ENCODE measurements around the gene SLC22A12. TPM values are rescaled to one million over a fixed set of nuclear protein-coding genes. Genes with fewer than 3 reads are reported as not detected.

The SLC22A12 gene
- total and polyA plus RNA-seq, 2 donors (not counting 3 experiments of a cell fraction or from before 2014, with no cell fraction given): not detected

GRCh38 chr11:64606796-64607380, 15.9 kb downstream of the SLC22A12 start:
- ChIA-PET POLR2A (no interaction called here), CTCF (no interaction called here)
- Histone ChIP-seq H3K27me3 (ENCODE audit: control insufficient read depth in 2 of 2, insufficient read depth in 2 of 2, low read length in 2 of 2) (peaks cover 9 to 15% of the 10 kb centered on the region in 2 experiments), H3K79me2 (ENCODE audit: control insufficient read depth, insufficient read depth, low read length) (no peaks in the 10 kb centered on the region), H3K4me1 (ENCODE audit: control insufficient read depth, extremely low read depth, insufficient read depth, low read length) (no peaks in the 10 kb centered on the region), H3K9me1 (replicated peaks; ENCODE audit: control insufficient read depth, extremely low read depth, insufficient read depth, low read length) (no peaks in the 10 kb centered on the region), H3K4me3 (replicated peaks in 1 of 3; ENCODE audit: insufficient read depth in 1 of 3, low read depth in 1 of 3, low read length in 3 of 3) (no peak overlapping the region), H4K20me1 (replicated peaks; ENCODE audit: control insufficient read depth, extremely low read depth, insufficient read depth, low read length) (no peaks in the 10 kb centered on the region), H2AFZ (ENCODE audit: low read depth, low read length) (no peak overlapping the region), H3K4me2 (ENCODE audit: insufficient read depth, low read length) (no peak overlapping the region), H3K9ac (replicated peaks; ENCODE audit: extremely low read depth, insufficient read depth, low read length) (no peak overlapping the region), H3K9me3 (replicated peaks; ENCODE audit: control insufficient read depth, insufficient read depth, low read length) (no peaks in the 10 kb centered on the region), H3K36me3 (ENCODE audit: control insufficient read depth in 2 of 2, extremely low read depth in 1 of 2, insufficient read depth in 2 of 2, low read length in 2 of 2) (no peaks in the 10 kb centered on the region), H3K27ac (ENCODE audit: insufficient read depth, low read depth, low read length) (no peak overlapping the region)
- FAIRE-seq (no peak), DNase-seq (ENCODE audit: low read depth, low spot score) (no peak)
- no peak for TF ChIP-seq POLR2A (IDR thresholded peaks at IDR 0.05; ENCODE audit: low read depth, low read length)
- TF ChIP-seq EZH2 (IDR thresholded peaks at IDR 0.05; ENCODE audit: borderline replicate concordance, low read depth, low read length, severe bottlenecking): no peak
- TF ChIP-seq FOS (IDR thresholded peaks at IDR 0.05; ENCODE audit: borderline replicate concordance, insufficient read depth, low read length): no peak
- no peak for TF ChIP-seq POLR2AphosphoS5 (IDR thresholded peaks at IDR 0.05; ENCODE audit: insufficient read depth, low read depth, low read length)
- no peak for TF ChIP-seq MYC (IDR thresholded peaks at IDR 0.05; ENCODE audit: low read depth, low read length)
- TF ChIP-seq MAX (IDR thresholded peaks at IDR 0.05; ENCODE audit: insufficient read depth, insufficient read length): no peak
- no peak for TF ChIP-seq GATA2 (IDR thresholded peaks at IDR 0.05; ENCODE audit: insufficient read depth, insufficient read length, low read depth, low read length)
- TF ChIP-seq CTCF (IDR thresholded peaks at IDR 0.05; ENCODE audit: extremely low read depth in 1 of 2, insufficient read depth in 1 of 2, low read depth in 1 of 2, low read length in 2 of 2): no peak
- TF ChIP-seq JUN (IDR thresholded peaks at IDR 0.05; ENCODE audit: borderline replicate concordance, insufficient read depth, insufficient read length, low read depth): no peak
- dilution Hi-C loops (cut with MboI; ENCODE audit: extremely low pct_ligation_motif_present, low sequenced_read_pairs): no loop called here
- no TSS peak for BruUV-seq (replicated peaks)
- intact Hi-C loops (cut with micrococcal nuclease): no loop called here
